Heart left ventricle (tissue), 16 donors: ENCODE data around the gene SDR9C7. TPM values are rescaled to one million over a fixed set of nuclear protein-coding genes. Genes with fewer than 3 reads are reported as not detected.
"Not testable (repeated sequence)": the region's sequence is repeated elsewhere in the genome, so short reads cannot be mapped to it uniquely, and the experiment has no call there.

Source experiments
- ATAC-seq, 4 donors: fragments of 200-7000 bp; cut with Tn5 transposase; one replicate each; pipeline ENCODE4 v1.9.1; 2020 to 2022; ENCODE audit warnings: moderate library complexity in 4 of 4, mild to moderate bottlenecking in 3 of 4, moderate number of reproducible peaks in 1 of 4
- DNase-seq, 5 donors: peaks; one replicate each; pipeline ENCODE4 v3.0.0-alpha.2; 2020
- H3K27ac ChIP-seq, 12 donors: fragments of 200-600 bp; sonication (generic) in 4 of 12; one replicate each; pipeline versions ENCODE4 v1.5.0 to v1.8.0; 2016 to 2022; ENCODE audit warnings: mild to moderate bottlenecking in 2 of 12
- H3K27me3 ChIP-seq, 9 donors: fragments of 200-600 bp; sonication (generic) in 2 of 9; one replicate each; pipeline versions ENCODE4 v1.5.1 to v1.8.0; 2016 to 2022; ENCODE audit warnings: mild to moderate bottlenecking in 3 of 9
- H3K36me3 ChIP-seq, 9 donors: fragments of 200-600 bp; sonication (generic) in 2 of 9; one replicate each; pipeline versions ENCODE4 v1.5.0 to v1.8.0; 2018 to 2022; ENCODE audit warnings: mild to moderate bottlenecking in 2 of 9
- H3K4me1 ChIP-seq, 12 donors: fragments of 200-600 bp; sonication (generic) in 4 of 12; one replicate each; pipeline versions ENCODE4 v1.5.0 to v1.8.0; 2016 to 2022; ENCODE audit warnings: mild to moderate bottlenecking in 3 of 12
- H3K4me3 ChIP-seq, 12 donors: fragments of 200-600 bp; sonication (generic) in 4 of 12; one replicate each; pipeline versions ENCODE4 v1.5.0 to v1.8.0; 2017 to 2022; ENCODE audit warnings: mild to moderate bottlenecking in 9 of 12, moderate library complexity in 4 of 12
- H3K9me3 ChIP-seq, 12 donors: fragments of 200-600 bp; sonication (generic) in 4 of 12; one replicate each; pipeline versions ENCODE4 v1.5.0 to v1.8.0; 2016 to 2022; ENCODE audit warnings: mild to moderate bottlenecking in 1 of 12
- CTCF ChIP-seq, 12 donors: fragments of 200-600 bp; sonication (generic) in 4 of 12; IDR thresholded peaks; one replicate each; pipeline versions ENCODE4 v1.5.0 to v1.8.0; 2018 to 2022; ENCODE audit warnings: antibody characterized with exemption in 12 of 12, mild to moderate bottlenecking in 5 of 12
- POLR2A ChIP-seq, 2 donors: fragments of 450-650 bp; IDR thresholded peaks; one replicate each; pipeline ENCODE4 v1.6.1; 2017; ENCODE audit warnings: antibody characterized with exemption in 2 of 2, mild to moderate bottlenecking in 2 of 2, moderate library complexity in 2 of 2
- WGBS, 4 donors: extraction: QIAGEN DNeasy Blood & Tissue Kit in 2 of 4; methylation state at CpG; one replicate each; pipeline versions ENCODE4 v1.1.5 to v1.1.7; 2013 to 2018; 5-methylcytosine and 5-hydroxymethylcytosine counted together
- intact Hi-C, 10 donors: fragments of 100-400 bp; cut with DNase I; formaldehyde crosslinking; loops; one replicate each; pipeline versions ENCODE4 v1.11.1 to v1.14.2; 2022
- polyA plus RNA-seq, 2 donors: library from polyadenylated mRNA; stranded (reverse); fragments of 200-250 nt; gene quantifications; one replicate each; pipeline ENCODE4 v1.2.3, GENCODE V29; 2013
- total RNA-seq, 9 donors: library from RNA; depleted of rRNA in 2 of 9; stranded (reverse); fragments of >200 nt in 2 of 9; fragmentation: NEBNext Ultra II Directional in 3 of 9; extraction: Animal tissue kit (Norgen Biotek cat#: 25700) in 3 of 9; gene quantifications; one replicate each; pipeline versions ENCODE4 v1.1.0 to v1.2.4, GENCODE V29; 2016 to 2023
- donor health status: ischemic (EF 13 %, LVEDD 7.1; RV severe dilation, severe dysfunction).
- donor health status: healthy with polysubstance abuse.
- donor health status: DM: no; HTN: yes; CAD: no.
- donor health status: DM: no; HTN: no; CAD: no.
- donor health status: ischemic (EF 25% LVEDD 6.9; RV normal size, moderate dysfunction).
- donor health status: ischemic (EF 25% LVEDD 5.7; RV mildly dilated, moderate dysfunction).
- donor health status: healthy.
- donor health status: DM: yes; HTN: yes; CAD: no.
- donor health status: ischemic (EF 35%, LVEDD 5.7; RV mildly dilated, moderate dysfunction).
- donor health status: nonischemic (EF 11% LVEDD 7.7; RV severe dilation, severe dysfunction).
- donor health status: DM: yes; HTN: yes; CAD: no.
- donor health status: PGD.
- donor health status: ischemic (EF 29% LVEDD 5.4; RV normal size, mild dysfunction).
- donor health status: nonischemic (EF 23%, LVEDD 6.1; RV moderate dilation, normal function).

SDR9C7 gene
- total and polyA plus RNA-seq, 11 donors = 0.12 to 0.27 (median 0.20) TPM; not detected in 8

- ATAC-seq = no peak
- no peak overlapping the region for H3K4me3 ChIP-seq
- WGBS, 4 donors = 85 to 96% (median 93%) methylated on average over 1 of the region's 1 CpG
- TF ChIP-seq POLR2A (IDR thresholded peaks at IDR 0.05) (no peak), CTCF (IDR thresholded peaks at IDR 0.05) (no peak)
- no peak for DNase-seq
- no peaks in the 10 kb centered on the region for H3K27me3 ChIP-seq
- no peaks in the 10 kb centered on the region for H3K36me3 ChIP-seq
- intact Hi-C loops = no loop called here
- no peaks in the 10 kb centered on the region for H3K4me1 ChIP-seq
- peaks cover 0 to 5% (median 0%) of the 10 kb centered on the region in 12 donors for H3K9me3 ChIP-seq
- H3K27ac ChIP-seq = no peak overlapping the region
Measured at GRCh38 chr12:56916996-56917333, 17.2 kb downstream of the SDR9C7 start.

- Histone ChIP-seq H3K4me1 (no peaks in the 10 kb centered on the region), H3K36me3 (no peaks in the 10 kb centered on the region), H3K27me3 (no peaks in the 10 kb centered on the region), H3K4me3 (no peak overlapping the region), H3K27ac (no peak overlapping the region), H3K9me3 (peaks cover 0 to 5% (median 0%) of the 10 kb centered on the region in 12 donors)
- intact Hi-C loops = no loop called here
- DNase-seq (no peak), ATAC-seq (no peak)
- no peak for TF ChIP-seq POLR2A (IDR thresholded peaks at IDR 0.05)
- no peak for TF ChIP-seq CTCF (IDR thresholded peaks at IDR 0.05)
- WGBS, 4 donors = 83 to 85% (median 84%) methylated on average over 4 of the region's 4 CpGs
Measured at GRCh38 chr12:56916296-56916995, 17.8 kb downstream of the SDR9C7 start.

GRCh38 chr12:56914724-56915123 lies 19.5 kb downstream of the SDR9C7 start:
- ATAC-seq = no peak
- Histone ChIP-seq H3K27me3 (no peaks in the 10 kb centered on the region), H3K4me3 (no peak overlapping the region), H3K9me3 (peaks cover 0 to 4% (median 0%) of the 10 kb centered on the region in 12 donors), H3K27ac (no peak overlapping the region), H3K4me1 (no peaks in the 10 kb centered on the region), H3K36me3 (no peaks in the 10 kb centered on the region)
- TF ChIP-seq CTCF (IDR thresholded peaks at IDR 0.05) (no peak), POLR2A (IDR thresholded peaks at IDR 0.05) (no peak)
- WGBS, 4 donors = 84 to 93% (median 87%) methylated on average over 3 of the region's 3 CpGs
- intact Hi-C loops = no loop called here
- DNase-seq = no peak

GRCh38 chr12:56914256-56914655 lies 20.0 kb downstream of the SDR9C7 start:
- no peak for TF ChIP-seq POLR2A (IDR thresholded peaks at IDR 0.05)
- no peak for TF ChIP-seq CTCF (IDR thresholded peaks at IDR 0.05)
- intact Hi-C loops = no loop called here
- Histone ChIP-seq H3K4me3 (no peak overlapping the region), H3K36me3 (no peaks in the 10 kb centered on the region), H3K27me3 (no peaks in the 10 kb centered on the region), H3K27ac (no peak overlapping the region), H3K9me3 (peaks cover 0 to 9% (median 0%) of the 10 kb centered on the region in 12 donors), H3K4me1 (no peaks in the 10 kb centered on the region)
- DNase-seq = no peak
- no peak for ATAC-seq

- intact Hi-C loops, H3K4me1 ChIP-seq, H3K27ac ChIP-seq, H3K4me3 ChIP-seq, ATAC-seq, H3K36me3 ChIP-seq, DNase-seq, H3K27me3 ChIP-seq: not testable (repeated sequence)
- 62 to 75% (median 63%) methylated on average over 2 of the region's 2 CpGs for WGBS, 4 donors
- H3K9me3 ChIP-seq = peaks cover 0 to 11% (median 0%) of the 10 kb centered on the region in 12 donors
Measured at GRCh38 chr12:56909403-56909802, 24.8 kb downstream of the SDR9C7 start.
